H1 (cell line): ENCODE measurements around the gene PKD2. TPM values are rescaled to one million over a fixed set of nuclear protein-coding genes. Genes with fewer than 3 reads are reported as not detected.

Source experiments
- CTCF ChIA-PET: fragments of 300-600 bp; sonication (Branson Sonifier 250); formaldehyde crosslinking; loops from one replicate; lab custom pipeline; 2021; ENCODE audit not compliant: partially characterized antibody; lab: Charles Lee
- POLR2A ChIA-PET: fragments of 300-600 bp; sonication (Branson Sonifier 250); formaldehyde crosslinking; loops from one replicate; lab custom pipeline; 2021; ENCODE audit warnings: inconsistent platforms; ENCODE audit not compliant: partially characterized antibody; lab: Charles Lee
- DNase-seq, 2 experiments: peaks; one replicate each; pipeline versions ENCODE4 v3.0.0 to v3.0.0-alpha.2; 2010 to 2022; ENCODE audit warnings: low spot score in 2 of 2, low read depth in 1 of 2, mixed read lengths in 1 of 2
- FAIRE-seq: peaks from 2 replicates; lab custom pipeline; 2011; peaks lifted over from hg19 to GRCh38; lab: Jason Lieb, UNC
- H2AFZ ChIP-seq: 2 replicates; pipeline ENCODE4 v1.8.1; 2012; ENCODE audit warnings: low read length, inconsistent platforms
- H2AK5ac ChIP-seq: 2 replicates; pipeline ENCODE4 v1.6.1; 2013; ENCODE audit warnings: low read depth, low read length
- H2BK120ac ChIP-seq: replicated peaks from 2 replicates; pipeline ENCODE3; 2013; ENCODE audit warnings: low read depth, low read length, inconsistent platforms
- H2BK12ac ChIP-seq: 2 replicates; pipeline ENCODE4 v1.6.1; 2013; ENCODE audit warnings: low read depth, low read length
- H2BK15ac ChIP-seq: 2 replicates; pipeline ENCODE4 v1.6.1; 2013; ENCODE audit warnings: low read length
- H2BK20ac ChIP-seq: 2 replicates; pipeline ENCODE4 v1.6.1; 2013; ENCODE audit warnings: low read length
- H2BK5ac ChIP-seq: 2 replicates; pipeline ENCODE4 v1.6.1; 2013; ENCODE audit warnings: low read depth, low read length
- H3K14ac ChIP-seq: 2 replicates; pipeline ENCODE4 v1.6.1; 2013; ENCODE audit warnings: inconsistent platforms; ENCODE audit not compliant: insufficient read length
- H3K18ac ChIP-seq: 2 replicates; pipeline ENCODE4 v1.6.1; 2013; ENCODE audit warnings: low read length; ENCODE audit errors: extremely low read depth
- H3K23ac ChIP-seq: 2 replicates; pipeline ENCODE4 v1.6.1; 2013; ENCODE audit warnings: inconsistent platforms; ENCODE audit not compliant: insufficient read length
- H3K23me2 ChIP-seq: 2 replicates; pipeline ENCODE4 v1.6.1; 2013; ENCODE audit warnings: low read depth, low read length
- H3K27ac ChIP-seq: 2 replicates; pipeline ENCODE4 v1.6.1; 2011; ENCODE audit warnings: low read depth, low read length, inconsistent platforms
- H3K27me3 ChIP-seq, 4 experiments: replicated peaks in 1 of 4; 1 replicate in 1 of 4; 2 replicates in 3 of 4; pipeline versions ENCODE4 v1.6.1 to v1.8.1; 2011 to 2013; ENCODE audit warnings: low read length in 3 of 4, mild to moderate bottlenecking in 3 of 4, inconsistent platforms in 2 of 4, mixed read lengths in 2 of 4, moderate library complexity in 1 of 4; ENCODE audit not compliant: control insufficient read depth in 3 of 4, insufficient read depth in 3 of 4; ENCODE audit errors: extremely low read depth in 1 of 4
- H3K36me3 ChIP-seq, 4 experiments: 2 replicates each; pipeline versions ENCODE4 v1.6.1 to v1.8.1; 2011 to 2013; ENCODE audit warnings: mild to moderate bottlenecking in 4 of 4, low read length in 3 of 4, moderate library complexity in 2 of 4, control low read depth in 1 of 4, inconsistent platforms in 1 of 4; ENCODE audit not compliant: insufficient read depth in 4 of 4, control insufficient read depth in 2 of 4
- H3K4ac ChIP-seq: replicated peaks from 2 replicates; pipeline ENCODE3; 2013; ENCODE audit warnings: low read length, low read depth, mixed read lengths, inconsistent platforms; ENCODE audit not compliant: insufficient read length
- H3K4me1 ChIP-seq, 4 experiments: replicated peaks in 1 of 4; 1 replicate in 1 of 4; 2 replicates in 3 of 4; pipeline versions ENCODE4 v1.6.1 to v1.8.1; 2011 to 2013; ENCODE audit warnings: low read length in 3 of 4, inconsistent platforms in 2 of 4, mixed read lengths in 1 of 4; ENCODE audit not compliant: insufficient read depth in 4 of 4, control insufficient read depth in 3 of 4
- H3K4me2 ChIP-seq, 2 experiments: 2 replicates each; pipeline versions ENCODE4 v1.6.1 to v1.8.1; 2011 to 2013; ENCODE audit warnings: low read depth in 2 of 2, low read length in 2 of 2, control low read depth in 1 of 2, inconsistent platforms in 1 of 2, mild to moderate bottlenecking in 1 of 2; ENCODE audit not compliant: insufficient read depth in 1 of 2
- H3K4me3 ChIP-seq, 4 experiments: fragments of 200-600, 300-600 bp in 1 of 4; sonication (generic), shearing (Covaris generic), sonication (Bioruptor Twin) in 1 of 4; 2 replicates each; pipeline versions ENCODE4 v1.5.1 to v1.8.1; 2011 to 2016; ENCODE audit warnings: low read length in 4 of 4, low read depth in 3 of 4, control low read depth in 2 of 4, inconsistent platforms in 2 of 4, mild to moderate bottlenecking in 2 of 4, mixed read lengths in 1 of 4, moderate library complexity in 1 of 4; ENCODE audit not compliant: insufficient read depth in 2 of 4; ENCODE audit errors: extremely low read depth in 1 of 4
- H3K56ac ChIP-seq: replicated peaks from 2 replicates; pipeline ENCODE3; 2013; ENCODE audit warnings: low read depth, mild to moderate bottlenecking, mixed read lengths, low read length, inconsistent platforms; ENCODE audit not compliant: insufficient read length
- H3K79me1 ChIP-seq: 2 replicates; pipeline ENCODE4 v1.6.1; 2013; ENCODE audit warnings: low read depth, low read length, control low read depth
- H3K79me2 ChIP-seq, 2 experiments: 2 replicates each; pipeline versions ENCODE4 v1.6.1 to v1.8.1; 2012 to 2013; ENCODE audit warnings: low read length in 2 of 2, mild to moderate bottlenecking in 2 of 2, inconsistent platforms in 1 of 2; ENCODE audit not compliant: insufficient read depth in 2 of 2, control insufficient read depth in 1 of 2
- H3K9ac ChIP-seq, 4 experiments: replicated peaks in 1 of 4; 1 replicate in 1 of 4; 2 replicates in 3 of 4; pipeline versions ENCODE4 v1.6.1 to v1.8.1; 2011 to 2013; ENCODE audit warnings: low read depth in 3 of 4, low read length in 3 of 4, control low read depth in 2 of 4, mild to moderate bottlenecking in 2 of 4, moderate library complexity in 2 of 4, inconsistent platforms in 1 of 4; ENCODE audit errors: extremely low read depth in 1 of 4
- H3K9me3 ChIP-seq, 2 experiments: 2 replicates each; pipeline versions ENCODE4 v1.6.1 to v1.8.1; 2012 to 2013; ENCODE audit warnings: mild to moderate bottlenecking in 2 of 2, moderate library complexity in 2 of 2, control low read depth in 1 of 2, inconsistent platforms in 1 of 2, low read depth in 1 of 2, low read length in 1 of 2, mixed read lengths in 1 of 2; ENCODE audit not compliant: insufficient read depth in 2 of 2
- H4K20me1 ChIP-seq, 2 experiments: replicated peaks in 1 of 2; 2 replicates each; pipeline versions ENCODE3 to v1.8.1; 2011 to 2013; ENCODE audit warnings: inconsistent platforms in 2 of 2, low read length in 2 of 2, mild to moderate bottlenecking in 1 of 2; ENCODE audit not compliant: insufficient read depth in 2 of 2, control insufficient read depth in 1 of 2
- H4K5ac ChIP-seq: 2 replicates; pipeline ENCODE4 v1.6.1; 2013; ENCODE audit warnings: low read length, low read depth, mixed read lengths, inconsistent platforms; ENCODE audit not compliant: insufficient read length
- H4K8ac ChIP-seq: 2 replicates; pipeline ENCODE4 v1.8.0; 2013; ENCODE audit warnings: mild to moderate bottlenecking, moderate library complexity, low read length, inconsistent platforms; ENCODE audit not compliant: insufficient read depth; ENCODE audit errors: extremely low read depth
- H4K91ac ChIP-seq: replicated peaks from 2 replicates; pipeline ENCODE3; 2013; ENCODE audit warnings: low read length, mixed read lengths, inconsistent platforms; ENCODE audit not compliant: insufficient read length
- BACH1 ChIP-seq: IDR thresholded peaks from 2 replicates; pipeline ENCODE4 v1.6.1; 2012; ENCODE audit warnings: low read length, improper control_type of control experiment
- BCL11A ChIP-seq, 2 experiments: IDR thresholded peaks; one replicate each; pipeline ENCODE4 v1.6.1; 2011; ENCODE audit warnings: low read depth in 2 of 2, low read length in 2 of 2, mild to moderate bottlenecking in 2 of 2
- EGR1 ChIP-seq: IDR thresholded peaks from 2 replicates; pipeline ENCODE4 v1.6.1; 2011; ENCODE audit warnings: low read depth, low read length, borderline replicate concordance
- EZH2 ChIP-seq: fragments of 200-600 bp; sonication (generic); IDR thresholded peaks from 2 replicates; pipeline ENCODE4 v1.7.1; 2012; ENCODE audit warnings: low read depth, mild to moderate bottlenecking, moderate library complexity, low read length, inconsistent platforms; ENCODE audit not compliant: severe bottlenecking
- HDAC2 ChIP-seq, 2 experiments: fragments of 300-600 bp in 1 of 2; sonication (generic) in 1 of 2; IDR thresholded peaks; 2 replicates each; pipeline ENCODE4 v1.6.1; 2011 to 2012; ENCODE audit warnings: low read depth in 2 of 2, low read length in 2 of 2, mild to moderate bottlenecking in 2 of 2, moderate library complexity in 2 of 2, borderline replicate concordance in 1 of 2, inconsistent platforms in 1 of 2
- KDM1A ChIP-seq: fragments of 200-600, 300-600 bp; sonication (generic); IDR thresholded peaks from 2 replicates; pipeline ENCODE4 v1.7.1; 2016; ENCODE audit warnings: mild to moderate bottlenecking, low read length, borderline replicate concordance
- POLR2A ChIP-seq, 2 experiments: IDR thresholded peaks; 1 replicate in 1 of 2; 2 replicates in 1 of 2; pipeline ENCODE4 v1.6.1; 2011; ENCODE audit warnings: low read depth in 2 of 2, low read length in 2 of 2, mild to moderate bottlenecking in 2 of 2; ENCODE audit errors: control extremely low read depth in 1 of 2
- RAD21 ChIP-seq, 2 experiments: IDR thresholded peaks in 1 of 2; conservative IDR thresholded peaks in 1 of 2; 2 replicates each; pipeline ENCODE4 v1.6.1; 2011; ENCODE audit warnings: low read depth in 2 of 2, low read length in 2 of 2, improper control_type of control experiment in 1 of 2, inconsistent platforms in 1 of 2, mild to moderate bottlenecking in 1 of 2, moderate library complexity in 1 of 2
- RXRA ChIP-seq: IDR thresholded peaks from 2 replicates; pipeline ENCODE4 v1.6.1; 2011; ENCODE audit warnings: low read depth, mild to moderate bottlenecking, low read length, moderate library complexity; ENCODE audit not compliant: insufficient read depth
- SIN3A ChIP-seq, 2 experiments: IDR thresholded peaks in 1 of 2; conservative IDR thresholded peaks in 1 of 2; 2 replicates each; pipeline ENCODE4 v1.6.1; 2011 to 2012; ENCODE audit warnings: low read length in 2 of 2, improper control_type of control experiment in 1 of 2, low read depth in 1 of 2, mild to moderate bottlenecking in 1 of 2
- SP4 ChIP-seq: IDR thresholded peaks from 2 replicates; pipeline ENCODE4 v1.6.1; 2012; ENCODE audit warnings: low read length, inconsistent platforms
- SRF ChIP-seq: IDR thresholded peaks from 2 replicates; pipeline ENCODE4 v1.6.1; 2011; ENCODE audit warnings: mild to moderate bottlenecking, low read depth, low read length, moderate library complexity
- WGBS, 2 experiments: shearing (Covaris generic) in 1 of 2; methylation state at CpG; one replicate each; pipeline versions ENCODE4 v1.1.6 to v1.1.7; 2013 to 2015; ENCODE audit warnings: low lambda C conversion rate in 2 of 2, mixed read lengths in 2 of 2, inconsistent platforms in 1 of 2, low coverage in 1 of 2, missing lambda C conversion rate in 1 of 2; ENCODE audit not compliant: insufficient replicate concordance in 2 of 2, insufficient coverage in 1 of 2, insufficient read length in 1 of 2; ENCODE audit errors: extremely low coverage in 1 of 2, missing lambda C conversion rate in 1 of 2; 5-methylcytosine and 5-hydroxymethylcytosine counted together
- polyA plus RNA-seq, 7 experiments: library from polyadenylated mRNA; depleted of rRNA in 3 of 7; stranded (reverse) in 5 of 7; unstranded in 2 of 7; fragments of >200 nt in 5 of 7; fragments of 200-250 nt in 2 of 7; gene quantifications; 1 replicate in 5 of 7; 2 replicates in 1 of 7; 4 replicates in 1 of 7; pipeline versions ENCODE4 v1.2.1 to v1.2.3, GENCODE V29; 2011 to 2013; ENCODE audit warnings: missing spikeins in 2 of 7, mixed read lengths in 2 of 7
- total RNA-seq: library from RNA; stranded (reverse); fragmentation: NEBNext Ultra II Directional; extraction: Animal tissue kit (Norgen Biotek cat#: 25700); gene quantifications from 2 replicates; pipeline ENCODE4 v1.2.1, GENCODE V29; 2021

The PKD2 gene
- total and polyA plus RNA-seq, 2 of the 8 experiments (the other 6 are each of a cell fraction or from before 2014, with no cell fraction given): 16.0 to 32.0 TPM

- Histone ChIP-seq H3K79me1 (no peaks in the 10 kb centered on the region), H4K20me1 (no peaks in the 10 kb centered on the region), H2AFZ (no peak overlapping the region), H2BK20ac (no peak overlapping the region), H3K14ac (no peak overlapping the region), H2BK15ac (no peak overlapping the region), H3K23me2 (no peaks in the 10 kb centered on the region), H2AK5ac (no peak overlapping the region), H2BK12ac (no peak overlapping the region), H3K36me3 (no peaks in the 10 kb centered on the region), H3K4me3 (no peak overlapping the region), H2BK5ac (no peak overlapping the region), H4K91ac (no peak overlapping the region), H4K8ac (no peak overlapping the region), H3K23ac (no peak overlapping the region), H3K27me3 (0 out of 7 replicates have a peak, but pooled peaks cover 0 to 2% (median 0%) of the 10 kb centered on the region in 4 experiments), H3K4me2 (no peak overlapping the region), H3K18ac (no peak overlapping the region), H3K79me2 (no peaks in the 10 kb centered on the region), H3K27ac (no peak overlapping the region), H3K4me1 (peaks cover 0 to 5% (median under 1%) of the 10 kb centered on the region in 4 experiments; a peak in 3 of 7 replicates), H2BK120ac (no peak overlapping the region), H3K9me3 (no peaks in the 10 kb centered on the region), H3K9ac (no peak overlapping the region), H3K4ac (no peak overlapping the region), H4K5ac (no peak overlapping the region), H3K56ac (no peak overlapping the region)
- DNase-seq (no peak), FAIRE-seq (no peak)
- CTCF ChIA-PET: no interaction called here
- POLR2A ChIA-PET: no interaction called here
- WGBS, 2 experiments: 90% methylated on average over 2 of the region's 2 CpGs; no CpG with 5 or more reads in 1 of the 2 experiments
- TF ChIP-seq SRF (no peak), EGR1 (no peak), BACH1 (no peak), SP4 (no peak), SIN3A (conservative IDR thresholded peaks at IDR 0.05 in 1 of 2, IDR thresholded peaks at IDR 0.05 in 1 of 2; ENCODE audit: low read depth in 1 of 2, low read length in 2 of 2) (no peak), KDM1A (no peak), POLR2A (IDR thresholded peaks at IDR 0.05; ENCODE audit: control extremely low read depth in 1 of 2, low read depth in 2 of 2, low read length in 2 of 2) (no peak), RXRA (no peak), BCL11A (IDR thresholded peaks at IDR 0.05; ENCODE audit: low read depth in 2 of 2, low read length in 2 of 2) (no peak), RAD21 (IDR thresholded peaks at IDR 0.05 in 1 of 2, conservative IDR thresholded peaks at IDR 0.05 in 1 of 2; ENCODE audit: low read depth in 2 of 2, low read length in 2 of 2) (no peak), HDAC2 (IDR thresholded peaks at IDR 0.05; ENCODE audit: borderline replicate concordance in 1 of 2, low read depth in 2 of 2, low read length in 2 of 2) (no peak), EZH2 (no peak)
Observed at GRCh38 chr4:87983996-87984395, 23.4 kb upstream of the PKD2 start.
